ENCODE data around the gene ZNF217.

DNA sequence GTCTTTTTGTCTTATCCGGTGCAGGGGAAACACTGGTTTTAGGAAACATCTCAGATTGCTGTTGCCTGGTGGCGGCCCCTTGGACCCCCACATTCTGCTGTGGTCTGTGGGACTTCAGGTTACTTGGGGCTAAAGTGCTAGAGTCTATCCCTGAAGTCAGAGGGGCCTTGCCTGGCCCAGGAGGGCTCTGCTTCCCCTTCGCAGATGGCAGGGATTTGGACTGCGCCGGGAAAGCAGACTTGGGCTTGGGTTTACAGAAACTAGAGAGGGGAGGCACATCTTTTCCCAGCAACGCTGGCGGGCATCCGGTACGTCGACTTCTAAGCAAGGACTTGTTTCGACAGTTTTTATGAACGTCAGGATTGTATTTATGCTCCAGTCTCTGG lies 17.5 kb downstream of the ZNF217 start:
- TF ChIP-seq, protein P1, sequence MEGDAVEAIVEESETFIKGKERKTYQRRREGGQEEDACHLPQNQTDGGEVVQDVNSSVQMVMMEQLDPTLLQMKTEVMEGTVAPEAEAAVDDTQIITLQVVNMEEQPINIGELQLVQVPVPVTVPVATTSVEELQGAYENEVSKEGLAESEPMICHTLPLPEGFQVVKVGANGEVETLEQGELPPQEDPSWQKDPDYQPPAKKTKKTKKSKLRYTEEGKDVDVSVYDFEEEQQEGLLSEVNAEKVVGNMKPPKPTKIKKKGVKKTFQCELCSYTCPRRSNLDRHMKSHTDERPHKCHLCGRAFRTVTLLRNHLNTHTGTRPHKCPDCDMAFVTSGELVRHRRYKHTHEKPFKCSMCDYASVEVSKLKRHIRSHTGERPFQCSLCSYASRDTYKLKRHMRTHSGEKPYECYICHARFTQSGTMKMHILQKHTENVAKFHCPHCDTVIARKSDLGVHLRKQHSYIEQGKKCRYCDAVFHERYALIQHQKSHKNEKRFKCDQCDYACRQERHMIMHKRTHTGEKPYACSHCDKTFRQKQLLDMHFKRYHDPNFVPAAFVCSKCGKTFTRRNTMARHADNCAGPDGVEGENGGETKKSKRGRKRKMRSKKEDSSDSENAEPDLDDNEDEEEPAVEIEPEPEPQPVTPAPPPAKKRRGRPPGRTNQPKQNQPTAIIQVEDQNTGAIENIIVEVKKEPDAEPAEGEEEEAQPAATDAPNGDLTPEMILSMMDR (IDR thresholded peaks at IDR 0.05 in 2 of 3, conservative IDR thresholded peaks at IDR 0.05 in 1 of 3; ENCODE audit: control insufficient read depth in 2 of 3, extremely low read depth in 1 of 3, insufficient read depth in 1 of 3, low read depth in 3 of 3, low read length in 3 of 3): no peak
- TF ChIP-seq PAX5 (IDR thresholded peaks at IDR 0.05; ENCODE audit: borderline replicate concordance, low read depth, low read length) (no peak), BRCA1 (IDR thresholded peaks at IDR 0.05; ENCODE audit: low read depth, low read length) (no peak), ASH2L (IDR thresholded peaks at IDR 0.05; ENCODE audit: borderline replicate concordance, low read depth) (no peak), TARDBP (IDR thresholded peaks at IDR 0.05; ENCODE audit: borderline replicate concordance) (no peak), SMC3 (IDR thresholded peaks at IDR 0.05; ENCODE audit: borderline replicate concordance, low read length) (no peak), CREB1 (IDR thresholded peaks at IDR 0.05; ENCODE audit: low read depth) (no peak), POLR2A (IDR thresholded peaks at IDR 0.05; ENCODE audit: low read depth, low read length) (no peak)
- TF ChIP-seq, protein P2, sequence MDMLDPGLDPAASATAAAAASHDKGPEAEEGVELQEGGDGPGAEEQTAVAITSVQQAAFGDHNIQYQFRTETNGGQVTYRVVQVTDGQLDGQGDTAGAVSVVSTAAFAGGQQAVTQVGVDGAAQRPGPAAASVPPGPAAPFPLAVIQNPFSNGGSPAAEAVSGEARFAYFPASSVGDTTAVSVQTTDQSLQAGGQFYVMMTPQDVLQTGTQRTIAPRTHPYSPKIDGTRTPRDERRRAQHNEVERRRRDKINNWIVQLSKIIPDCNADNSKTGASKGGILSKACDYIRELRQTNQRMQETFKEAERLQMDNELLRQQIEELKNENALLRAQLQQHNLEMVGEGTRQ (IDR thresholded peaks at IDR 0.05; ENCODE audit: borderline replicate concordance, low read depth, low read length): no peak
- TF ChIP-seq, protein P3, sequence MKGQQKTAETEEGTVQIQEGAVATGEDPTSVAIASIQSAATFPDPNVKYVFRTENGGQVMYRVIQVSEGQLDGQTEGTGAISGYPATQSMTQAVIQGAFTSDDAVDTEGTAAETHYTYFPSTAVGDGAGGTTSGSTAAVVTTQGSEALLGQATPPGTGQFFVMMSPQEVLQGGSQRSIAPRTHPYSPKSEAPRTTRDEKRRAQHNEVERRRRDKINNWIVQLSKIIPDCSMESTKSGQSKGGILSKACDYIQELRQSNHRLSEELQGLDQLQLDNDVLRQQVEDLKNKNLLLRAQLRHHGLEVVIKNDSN (IDR thresholded peaks at IDR 0.05; ENCODE audit: borderline replicate concordance, extremely low read length, insufficient read depth, low read depth, low read length): no peak

All from GM12878 (cell line).